Tibial nerve (tissue), 4 donors: ENCODE measurements around the gene RASSF5.

Experiments used
- EP300 ChIP-seq, 2 donors: sonication (generic); formaldehyde crosslinking; IDR thresholded peaks; one replicate each; pipeline ENCODE4 v1.6.1; 2017; ENCODE audit warnings: antibody characterized with exemption in 2 of 2, mild to moderate bottlenecking in 1 of 2
- TF ChIP-seq, protein P1 (sequence below), 5 experiments: fragments of 200-600 bp in 3 of 5; fragments of 450-650 bp in 2 of 5; sonication (generic) in 3 of 5; IDR thresholded peaks; one replicate each; pipeline ENCODE4 v1.5.1; 2016 to 2019; ENCODE audit warnings: antibody characterized with exemption in 5 of 5, mild to moderate bottlenecking in 3 of 5, moderate library complexity in 2 of 5

DNA sequence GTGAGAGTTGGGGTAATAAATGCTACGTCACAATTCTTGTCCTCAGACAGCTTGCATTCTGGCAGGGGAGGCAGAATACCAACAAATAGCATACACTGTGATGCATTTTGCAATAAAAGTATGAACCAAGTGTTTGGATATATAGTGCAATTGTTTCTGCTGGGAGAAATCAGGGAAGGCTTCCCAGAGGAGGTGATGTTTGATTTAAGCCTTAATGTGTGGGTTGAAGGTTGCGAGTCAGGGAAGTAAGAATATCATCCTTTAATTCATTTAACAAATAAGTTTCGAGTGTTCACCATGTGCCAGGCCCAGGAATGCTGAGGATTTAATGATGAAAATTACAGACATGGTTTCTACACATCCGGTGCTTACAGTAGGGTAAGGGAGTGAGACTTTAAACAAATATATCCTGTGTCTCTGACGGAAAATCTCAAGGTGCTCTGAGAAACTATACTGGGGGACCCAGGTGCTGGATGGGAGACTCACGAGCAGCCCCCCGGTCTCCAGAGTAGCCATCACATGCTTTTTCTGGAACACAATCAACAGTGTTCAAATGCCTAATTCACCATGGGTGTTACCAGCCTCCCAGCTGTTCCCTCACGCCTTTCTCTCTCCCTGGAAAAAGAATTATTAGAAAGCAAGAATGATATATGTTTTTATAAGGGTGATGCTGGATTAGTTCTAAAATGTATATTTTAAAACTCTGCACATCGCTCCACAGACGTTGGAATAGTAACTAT, 31.7 kb downstream of the RASSF5 start:
- TF ChIP-seq, protein P1, sequence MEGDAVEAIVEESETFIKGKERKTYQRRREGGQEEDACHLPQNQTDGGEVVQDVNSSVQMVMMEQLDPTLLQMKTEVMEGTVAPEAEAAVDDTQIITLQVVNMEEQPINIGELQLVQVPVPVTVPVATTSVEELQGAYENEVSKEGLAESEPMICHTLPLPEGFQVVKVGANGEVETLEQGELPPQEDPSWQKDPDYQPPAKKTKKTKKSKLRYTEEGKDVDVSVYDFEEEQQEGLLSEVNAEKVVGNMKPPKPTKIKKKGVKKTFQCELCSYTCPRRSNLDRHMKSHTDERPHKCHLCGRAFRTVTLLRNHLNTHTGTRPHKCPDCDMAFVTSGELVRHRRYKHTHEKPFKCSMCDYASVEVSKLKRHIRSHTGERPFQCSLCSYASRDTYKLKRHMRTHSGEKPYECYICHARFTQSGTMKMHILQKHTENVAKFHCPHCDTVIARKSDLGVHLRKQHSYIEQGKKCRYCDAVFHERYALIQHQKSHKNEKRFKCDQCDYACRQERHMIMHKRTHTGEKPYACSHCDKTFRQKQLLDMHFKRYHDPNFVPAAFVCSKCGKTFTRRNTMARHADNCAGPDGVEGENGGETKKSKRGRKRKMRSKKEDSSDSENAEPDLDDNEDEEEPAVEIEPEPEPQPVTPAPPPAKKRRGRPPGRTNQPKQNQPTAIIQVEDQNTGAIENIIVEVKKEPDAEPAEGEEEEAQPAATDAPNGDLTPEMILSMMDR (IDR thresholded peaks at IDR 0.05): no peak
- no peak for TF ChIP-seq EP300 (IDR thresholded peaks at IDR 0.05)
